Fibroblast of mammary gland (primary cell): ENCODE results near the gene NOP9.

ENCODE experiments used
- DNase-seq: peaks from one replicate; pipeline ENCODE4 v3.0.0-alpha.2; 2010; ENCODE audit warnings: low read depth
- H3K4me3 ChIP-seq: 2 replicates; pipeline ENCODE4 v1.5.1; 2011; ENCODE audit warnings: low read depth, mild to moderate bottlenecking, low read length, moderate library complexity; ENCODE audit not compliant: control insufficient read depth
- TF ChIP-seq, protein P1 (sequence below): conservative IDR thresholded peaks from 2 replicates; pipeline ENCODE4 v1.5.1; 2011; ENCODE audit warnings: low read depth, low read length, inconsistent platforms; ENCODE audit not compliant: control insufficient read depth, insufficient read depth

NOP9 gene

DNA sequence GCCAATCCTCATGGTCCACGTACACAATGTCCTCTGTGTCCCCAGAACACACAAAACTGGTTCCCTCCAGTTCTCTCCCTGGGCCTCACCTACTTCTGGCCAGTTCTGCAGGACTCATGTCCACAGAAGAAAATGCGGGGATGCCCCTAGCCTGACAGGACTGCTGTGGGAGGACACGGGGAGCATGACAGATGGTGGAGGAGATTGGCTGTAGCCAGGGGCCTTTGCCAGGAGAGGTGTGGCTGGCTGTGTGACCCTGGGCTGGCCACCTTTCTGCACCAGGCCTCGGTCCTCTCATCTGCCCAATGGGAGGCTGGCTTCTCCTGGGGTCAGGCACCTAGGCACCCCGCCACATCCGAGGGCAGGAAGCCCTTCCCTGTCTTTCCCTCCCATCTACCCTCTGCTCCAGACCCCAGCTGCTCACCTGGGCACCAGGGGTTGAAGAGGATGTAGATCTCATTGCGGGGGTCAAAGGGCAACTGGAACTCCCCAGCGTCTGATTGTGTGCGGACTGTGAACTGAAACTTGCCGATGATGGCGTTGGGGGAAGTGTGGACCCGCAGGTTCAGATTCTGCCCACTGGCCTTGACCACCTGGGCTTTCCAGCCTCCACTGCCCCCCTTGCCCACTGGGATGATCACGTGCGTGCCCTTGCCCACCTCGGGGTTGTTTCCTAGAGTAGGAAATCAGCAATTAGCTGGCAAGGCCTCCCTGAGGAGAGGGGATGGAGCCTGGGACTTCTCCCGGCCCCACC lies 39.4 kb upstream of the NOP9 start:
- TF ChIP-seq, protein P1, sequence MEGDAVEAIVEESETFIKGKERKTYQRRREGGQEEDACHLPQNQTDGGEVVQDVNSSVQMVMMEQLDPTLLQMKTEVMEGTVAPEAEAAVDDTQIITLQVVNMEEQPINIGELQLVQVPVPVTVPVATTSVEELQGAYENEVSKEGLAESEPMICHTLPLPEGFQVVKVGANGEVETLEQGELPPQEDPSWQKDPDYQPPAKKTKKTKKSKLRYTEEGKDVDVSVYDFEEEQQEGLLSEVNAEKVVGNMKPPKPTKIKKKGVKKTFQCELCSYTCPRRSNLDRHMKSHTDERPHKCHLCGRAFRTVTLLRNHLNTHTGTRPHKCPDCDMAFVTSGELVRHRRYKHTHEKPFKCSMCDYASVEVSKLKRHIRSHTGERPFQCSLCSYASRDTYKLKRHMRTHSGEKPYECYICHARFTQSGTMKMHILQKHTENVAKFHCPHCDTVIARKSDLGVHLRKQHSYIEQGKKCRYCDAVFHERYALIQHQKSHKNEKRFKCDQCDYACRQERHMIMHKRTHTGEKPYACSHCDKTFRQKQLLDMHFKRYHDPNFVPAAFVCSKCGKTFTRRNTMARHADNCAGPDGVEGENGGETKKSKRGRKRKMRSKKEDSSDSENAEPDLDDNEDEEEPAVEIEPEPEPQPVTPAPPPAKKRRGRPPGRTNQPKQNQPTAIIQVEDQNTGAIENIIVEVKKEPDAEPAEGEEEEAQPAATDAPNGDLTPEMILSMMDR, result no peak
- H3K4me3 ChIP-seq, result no peak overlapping the region
- DNase-seq, result no peak

DNA sequence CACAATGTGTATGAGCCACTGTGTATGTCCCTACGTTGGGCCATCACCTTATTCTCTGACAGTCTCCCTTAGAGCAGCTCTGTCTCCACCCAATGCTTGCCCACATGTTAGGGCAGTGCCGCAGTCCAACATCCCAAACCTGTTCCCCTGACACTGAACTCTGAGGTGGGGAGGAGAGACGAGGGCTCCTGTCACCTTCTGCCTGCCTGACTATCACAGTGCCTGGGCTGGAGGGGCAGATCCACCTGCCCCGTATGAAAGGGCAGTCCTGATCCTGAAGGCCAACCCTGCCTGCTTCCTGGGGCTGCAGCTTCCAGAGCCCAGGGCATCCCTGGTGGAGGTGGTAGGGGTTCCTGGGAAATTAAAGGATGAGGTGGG lies 38.9 kb upstream of the NOP9 start:
- no peak for DNase-seq
- TF ChIP-seq, protein P1, result no peak
- no peak overlapping the region for H3K4me3 ChIP-seq

DNA sequence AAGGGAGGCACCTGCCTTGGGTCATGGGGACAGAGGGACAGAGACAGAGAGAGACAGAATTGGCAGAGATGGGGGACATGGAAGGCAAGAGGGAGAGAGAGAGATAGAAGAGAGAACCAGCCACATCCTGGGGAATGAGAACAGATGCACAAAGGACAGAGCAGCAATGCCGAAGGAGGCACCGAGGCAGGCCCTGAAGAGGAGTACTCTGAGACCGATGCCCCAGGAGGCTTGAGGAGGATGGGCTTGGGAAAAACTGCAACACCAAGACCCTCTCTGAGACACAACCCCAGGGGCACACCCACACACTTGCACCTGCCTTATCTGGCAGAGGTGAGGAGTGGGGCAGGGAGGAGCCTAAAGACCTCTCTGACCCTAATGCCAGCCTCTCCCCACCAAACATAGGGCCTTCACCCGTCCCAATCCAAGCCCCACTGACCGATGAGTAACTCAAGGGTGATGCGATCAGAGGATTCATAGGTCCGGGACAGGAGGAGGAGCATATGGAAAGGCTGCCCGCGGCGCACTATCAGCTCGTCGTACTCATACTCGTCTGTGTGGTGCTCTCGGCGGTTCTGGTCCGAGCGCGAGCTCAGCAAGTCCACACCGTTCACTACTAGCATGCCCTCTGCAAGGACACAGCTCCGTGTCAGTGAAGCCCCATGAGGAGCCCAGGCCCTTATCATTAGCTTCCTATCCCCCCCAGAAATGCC lies 38.2 kb upstream of the NOP9 start:
- H3K4me3 ChIP-seq, result no peak overlapping the region
- no peak for DNase-seq

DNA sequence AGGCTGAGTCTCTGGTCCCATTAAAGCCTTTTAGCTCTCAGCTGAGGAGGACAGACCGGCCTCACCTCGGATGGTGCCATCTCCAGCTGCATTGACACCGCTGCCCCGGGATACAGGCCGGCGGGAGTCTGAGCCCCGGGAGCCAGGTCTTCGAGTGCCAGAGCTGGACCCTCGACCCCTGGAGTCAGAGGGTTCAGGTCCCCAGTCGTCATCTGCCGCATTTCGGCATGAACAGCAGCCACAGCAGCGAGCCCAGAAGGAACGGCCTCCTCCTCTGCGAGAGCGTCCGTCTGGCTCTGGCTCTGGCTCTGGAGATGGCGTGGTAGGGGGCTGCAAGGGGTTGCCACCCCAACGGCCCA lies 37.7 kb upstream of the NOP9 start:
- H3K4me3 ChIP-seq, result no peak overlapping the region
- TF ChIP-seq, protein P1, result no peak
- DNase-seq, result no peak

More for the DNA sequence above, 38.2 kb upstream of the NOP9 start:
- TF ChIP-seq, protein P1, result no peak

DNA sequence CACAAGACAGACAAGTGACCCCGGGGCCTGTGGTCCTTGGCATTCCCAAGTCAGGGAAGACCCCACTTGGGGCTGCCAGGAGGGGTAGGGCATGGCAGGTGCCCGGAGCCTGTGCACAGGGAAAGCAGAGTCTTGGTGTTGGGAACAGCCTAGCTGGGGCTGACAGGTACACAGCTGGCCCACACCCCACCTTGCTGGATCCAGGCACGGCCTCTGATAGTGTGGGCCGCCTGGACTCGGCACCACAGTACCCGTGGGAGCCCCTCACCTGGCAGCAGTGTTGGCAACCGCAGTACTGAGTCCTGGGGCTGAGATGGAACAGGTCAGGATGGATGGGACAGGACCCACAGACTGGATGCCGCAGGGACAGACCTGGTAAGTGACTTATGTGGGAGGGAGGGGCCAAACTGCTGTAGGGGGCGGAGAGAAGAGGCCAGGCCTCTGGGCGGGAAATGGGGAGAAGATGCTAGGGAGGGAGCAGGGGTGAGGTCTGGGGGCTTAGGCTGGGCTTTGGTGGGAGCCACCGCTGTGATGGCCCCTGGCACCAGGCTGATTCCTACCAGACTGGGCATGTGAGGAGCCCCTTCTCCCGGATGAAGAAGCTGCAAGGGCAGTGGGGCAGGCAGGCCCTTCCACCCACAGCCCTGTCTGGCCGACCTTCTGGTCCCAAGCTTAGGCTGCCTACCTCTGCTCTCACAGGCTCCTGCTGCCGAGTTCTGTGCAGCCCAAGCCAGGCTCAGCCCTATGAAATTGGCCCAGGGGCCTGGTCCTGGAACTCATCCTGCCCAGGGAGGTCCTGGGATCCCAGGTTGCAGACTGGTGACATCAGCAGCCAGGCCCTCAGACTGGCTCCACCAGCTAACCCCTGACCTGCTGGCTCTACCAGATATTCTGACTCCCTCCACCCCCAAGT lies 36.6 kb upstream of the NOP9 start, which contains the start of gene TGM1:
TGM1 (minus strand) TSS at position 357 of the 913 bp plus-strand sequence. CDS start 825 bp downstream, outside the sequence.
- TF ChIP-seq, protein P1, result no peak
- DNase-seq, result no peak
- H3K4me3 ChIP-seq, result no peak within 1 kb of the TSS

DNA sequence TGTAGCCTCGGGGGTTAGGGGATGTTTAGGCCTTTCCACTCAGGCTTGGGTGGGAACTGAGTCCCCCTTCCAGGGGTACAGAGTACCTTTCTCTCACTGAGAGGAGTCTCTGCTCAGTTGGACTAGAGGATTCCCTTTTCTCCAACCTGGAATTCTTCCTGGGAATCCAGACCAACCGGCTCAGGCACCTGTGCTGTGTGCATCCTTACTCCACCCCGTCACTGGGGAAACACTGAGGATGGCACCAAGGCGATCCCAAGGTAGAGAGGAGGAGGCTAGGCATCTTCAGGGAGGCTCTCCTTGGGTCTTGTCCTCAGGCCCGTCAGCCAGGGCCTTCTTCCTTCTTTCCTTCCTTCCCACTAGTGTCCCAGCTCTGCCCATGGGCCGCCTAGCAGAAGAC lies 35.8 kb upstream of the NOP9 start:
- no peak for DNase-seq
- H3K4me3 ChIP-seq, result no peak overlapping the region
- TF ChIP-seq, protein P1, result no peak
